ENCODE measurements around the gene BIRC5.
"Not testable (repeated sequence)": the region's sequence is repeated elsewhere in the genome, so short reads cannot be mapped to it uniquely, and the experiment has no call there.

The BIRC5 gene

DNA sequence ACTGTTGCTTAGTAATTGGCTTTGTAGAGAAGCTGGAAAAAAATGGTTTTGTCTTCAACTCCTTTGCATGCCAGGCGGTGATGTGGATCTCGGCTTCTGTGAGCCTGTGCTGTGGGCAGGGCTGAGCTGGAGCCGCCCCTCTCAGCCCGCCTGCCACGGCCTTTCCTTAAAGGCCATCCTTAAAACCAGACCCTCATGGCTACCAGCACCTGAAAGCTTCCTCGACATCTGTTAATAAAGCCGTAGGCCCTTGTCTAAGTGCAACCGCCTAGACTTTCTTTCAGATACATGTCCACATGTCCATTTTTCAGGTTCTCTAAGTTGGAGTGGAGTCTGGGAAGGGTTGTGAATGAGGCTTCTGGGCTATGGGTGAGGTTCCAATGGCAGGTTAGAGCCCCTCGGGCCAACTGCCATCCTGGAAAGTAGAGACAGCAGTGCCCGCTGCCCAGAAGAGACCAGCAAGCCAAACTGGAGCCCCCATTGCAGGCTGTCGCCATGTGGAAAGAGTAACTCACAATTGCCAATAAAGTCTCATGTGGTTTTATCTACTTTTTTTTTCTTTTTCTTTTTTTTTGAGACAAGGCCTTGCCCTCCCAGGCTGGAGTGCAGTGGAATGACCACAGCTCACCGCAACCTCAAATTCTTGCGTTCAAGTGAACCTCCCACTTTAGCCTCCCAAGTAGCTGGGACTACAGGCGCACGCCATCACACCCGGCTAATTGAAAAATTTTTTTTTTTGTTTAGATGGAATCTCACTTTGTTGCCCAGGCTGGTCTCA is 11.2 kb downstream of the BIRC5 start:
- DNase-seq: no peak

- DNase-seq: no peak
These were observed 12.2 kb downstream of the BIRC5 start for GRCh38 chr17:78226055-78226758.

- no peak for DNase-seq
These were observed 12.9 kb downstream of the BIRC5 start for GRCh38 chr17:78226759-78227454.

GRCh38 chr17:78227455-78227916 is 13.4 kb downstream of the BIRC5 start:
- peak; percentile 17 for DNase-seq

GRCh38 chr17:78228176-78228575 is 14.1 kb downstream of the BIRC5 start:
- DNase-seq: no peak

DNA sequence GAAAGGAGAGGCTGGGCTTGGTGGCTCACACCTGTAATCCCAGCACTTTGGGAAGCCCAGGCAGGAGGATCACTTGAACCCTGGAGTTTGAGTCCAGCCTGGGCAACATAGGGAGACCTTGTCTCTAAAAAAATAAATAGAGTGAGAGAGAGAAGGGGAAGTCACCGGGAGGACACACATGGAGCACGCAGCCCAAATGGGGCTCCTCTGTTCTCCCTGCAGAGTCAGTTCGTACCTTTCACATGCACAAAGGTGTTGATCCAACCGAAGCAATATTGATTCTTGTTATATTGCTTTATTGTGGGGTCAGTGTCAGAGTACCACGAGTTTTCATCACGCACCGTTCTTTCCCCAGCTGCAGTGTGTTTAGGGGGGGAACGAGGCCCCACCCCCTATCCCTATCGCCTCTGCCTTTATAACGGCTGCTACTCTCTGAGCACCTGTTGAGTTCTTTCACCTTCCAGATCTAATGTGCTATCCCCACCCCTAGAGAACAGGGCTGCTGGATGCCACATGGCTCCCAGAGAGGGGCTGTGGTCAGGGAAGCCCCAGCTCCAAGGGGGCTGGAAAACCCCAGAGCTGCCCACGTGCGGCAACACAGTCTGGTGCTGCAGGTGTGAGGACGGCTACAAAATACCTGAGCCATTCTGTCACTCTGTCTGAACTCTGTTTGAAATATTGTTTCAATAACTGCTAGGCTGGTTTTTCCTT is 16.4 kb downstream of the BIRC5 start:
- DNase-seq: no peak

GRCh38 chr17:78230996-78231935 is 17.2 kb downstream of the BIRC5 start, which contains the start of gene TMEM235:
Gene TMEM235, plus strand, starts transcription at chr17:78231631. Its CDS starts 393 bp downstream, at chr17:78232024.
- no peak for DNase-seq

GRCh38 chr17:78231991-78232858 is 18.2 kb downstream of the BIRC5 start:
- no peak for DNase-seq

DNA sequence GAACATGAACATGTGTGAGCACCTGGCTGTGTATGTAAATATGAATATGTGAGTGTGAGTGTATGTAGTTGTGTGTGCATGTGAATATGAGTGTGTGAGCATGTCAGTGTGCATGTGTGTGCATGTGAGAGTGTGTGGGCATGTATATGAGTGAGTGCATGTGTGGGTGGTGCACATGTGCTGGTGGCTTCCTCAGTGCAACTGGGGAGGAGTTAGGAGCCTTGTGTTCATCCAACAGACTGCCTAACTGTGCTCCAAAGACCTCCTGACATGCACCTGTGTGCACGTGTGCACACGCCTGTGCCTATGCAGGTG is 18.8 kb downstream of the BIRC5 start:
- no peak for DNase-seq

- DNase-seq: no peak
These were observed 19.6 kb downstream of the BIRC5 start for GRCh38 chr17:78233678-78234077.

- no peak for DNase-seq
These were observed 20.3 kb downstream of the BIRC5 start for GRCh38 chr17:78234261-78234865.

DNA sequence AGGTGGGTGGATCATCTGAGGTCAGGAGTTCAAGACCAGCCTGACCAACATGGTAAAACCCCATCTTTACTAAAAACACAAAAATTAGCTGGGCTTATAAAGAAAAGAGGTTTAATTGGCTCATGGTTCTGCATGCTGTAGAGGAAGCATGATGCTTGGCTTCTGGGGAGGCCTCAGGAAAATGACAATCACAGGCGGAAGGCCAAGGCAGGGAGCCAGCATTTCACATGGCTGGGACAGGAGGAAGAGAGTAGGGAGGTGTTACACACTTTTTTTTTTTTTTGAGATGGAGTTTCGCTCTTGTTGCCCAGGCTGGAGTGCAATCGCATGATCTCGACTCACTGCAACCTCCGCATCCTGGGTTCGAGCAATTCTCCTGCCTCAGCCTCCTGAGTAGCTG is 21.0 kb downstream of the BIRC5 start:
- not testable (repeated sequence) for DNase-seq

GRCh38 chr17:78235885-78236284 is 21.8 kb downstream of the BIRC5 start:
- DNase-seq: no peak

DNA sequence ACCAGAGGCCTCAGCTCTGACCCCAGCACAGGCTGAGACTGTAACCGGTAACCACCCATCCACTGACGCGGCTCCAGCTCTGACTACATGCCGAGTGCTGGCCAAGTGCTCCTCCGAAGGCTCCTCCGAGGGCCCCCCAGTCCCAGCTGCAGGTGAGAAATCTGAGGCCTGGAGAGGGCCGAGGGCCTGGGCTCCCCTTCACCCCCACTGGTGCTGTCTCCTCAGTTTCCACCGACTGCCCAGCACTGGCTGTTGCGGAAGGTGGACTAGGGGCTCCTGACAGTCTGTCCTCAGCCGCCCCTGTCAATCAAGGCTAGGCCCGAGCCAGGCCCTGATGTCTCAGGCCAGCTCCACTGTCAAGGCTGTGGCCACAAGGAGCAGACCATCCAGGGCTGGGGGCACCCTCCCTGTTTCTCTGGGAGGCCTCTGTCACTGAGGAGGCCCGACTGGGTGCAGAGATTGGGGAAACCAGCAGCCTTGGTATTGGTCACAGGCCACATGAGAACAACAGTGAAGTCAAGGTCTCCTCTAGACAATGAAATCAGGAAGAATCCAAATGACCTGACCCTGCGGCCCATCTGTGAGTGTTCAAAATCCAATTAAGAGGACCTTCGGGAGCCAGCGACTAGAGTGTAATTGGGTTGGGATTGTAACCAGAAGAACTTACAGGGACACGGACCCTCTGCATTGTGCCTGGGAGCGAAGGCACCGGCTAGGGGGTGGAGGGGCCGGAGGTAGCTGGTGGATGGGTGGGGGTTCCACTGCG is 22.5 kb downstream of the BIRC5 start:
- DNase-seq: no peak

GRCh38 chr17:78237401-78238012 is 23.5 kb downstream of the BIRC5 start:
- DNase-seq: no peak

DNA sequence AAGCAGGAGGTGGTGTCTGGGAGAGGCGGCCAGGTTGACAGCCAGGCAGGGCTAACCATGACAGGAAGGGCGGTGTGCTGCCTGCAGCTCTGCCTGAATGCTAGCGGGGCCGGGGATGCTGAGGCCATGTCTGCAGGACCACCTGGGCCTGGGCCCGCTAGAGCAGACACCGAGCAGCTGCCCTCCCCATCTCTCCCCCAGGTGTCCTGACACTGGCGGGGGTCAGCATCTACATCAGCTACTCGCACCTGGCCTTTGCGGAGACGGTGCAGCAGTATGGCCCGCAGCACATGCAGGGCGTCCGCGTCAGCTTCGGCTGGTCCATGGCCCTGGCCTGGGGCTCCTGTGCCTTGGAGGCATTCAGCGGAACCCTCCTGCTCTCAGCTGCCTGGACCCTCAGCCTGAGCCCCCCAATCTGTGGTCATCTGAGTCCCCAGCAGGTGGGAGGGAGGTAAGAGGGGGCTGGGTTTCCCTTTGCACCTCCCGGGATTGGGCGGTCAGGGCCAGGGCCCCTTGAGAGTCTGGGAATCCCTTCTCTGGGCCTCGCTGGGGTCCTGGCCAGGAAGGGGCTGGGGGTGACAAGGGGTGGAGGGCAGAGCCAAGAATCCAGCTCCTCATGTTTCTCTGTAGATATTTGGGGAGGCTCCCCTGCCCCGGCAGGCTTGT is 24.9 kb downstream of the BIRC5 start:
- no peak for DNase-seq

DNA sequence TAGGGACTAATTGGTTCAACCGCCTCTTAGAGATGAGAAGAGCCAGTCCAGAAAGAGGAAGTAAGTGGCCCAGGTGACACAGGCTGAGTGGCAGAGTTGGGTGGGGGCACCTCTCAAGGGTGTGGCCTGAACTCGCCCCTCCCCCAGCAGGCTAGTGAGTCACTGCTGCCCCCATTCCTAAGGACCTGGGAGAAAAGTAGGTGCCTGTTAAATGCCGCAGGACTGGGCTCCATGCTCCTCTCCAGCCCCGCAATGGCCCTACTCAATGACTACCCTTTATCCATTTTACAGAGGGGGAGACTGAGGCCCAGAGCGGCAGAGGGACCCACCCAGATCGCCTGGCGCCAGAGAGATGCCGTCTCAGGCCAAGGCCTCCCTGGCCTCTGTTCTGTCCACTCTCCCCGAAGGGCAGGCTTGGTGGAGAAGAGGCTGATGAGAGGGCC is 25.5 kb downstream of the BIRC5 start:
- DNase-seq: no peak

DNA sequence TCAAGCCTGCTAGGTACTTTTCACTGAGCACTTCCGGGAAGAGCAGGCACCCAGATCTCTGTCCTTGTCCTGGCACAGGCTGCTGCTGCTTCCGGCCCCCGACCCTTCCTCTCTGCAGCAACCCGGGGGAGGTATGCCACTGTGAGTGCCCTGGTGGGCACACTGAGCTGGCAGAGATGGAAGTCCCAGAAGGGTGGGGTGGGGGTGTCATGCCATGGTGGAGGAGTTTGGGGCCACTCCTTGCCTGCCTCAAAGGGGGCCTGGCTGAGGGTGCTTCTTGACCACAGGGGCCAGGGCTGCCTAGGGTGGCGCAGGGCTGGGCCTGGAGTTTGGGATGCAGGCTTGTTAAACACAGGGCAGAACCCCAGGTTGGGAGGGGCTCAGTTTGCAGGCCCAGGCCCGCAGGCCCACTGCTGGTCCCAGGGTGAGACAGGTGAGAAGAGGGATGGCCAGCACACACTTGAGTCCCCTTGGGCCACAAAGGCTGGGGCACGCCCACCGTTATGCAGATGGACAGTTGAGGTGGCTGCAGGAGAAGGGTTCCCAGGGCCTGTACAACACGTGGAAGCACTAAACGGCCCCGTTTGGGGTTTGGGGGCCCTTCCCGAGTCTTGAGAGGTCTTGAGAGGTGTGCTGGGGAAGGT is 26.1 kb downstream of the BIRC5 start:
- DNase-seq: no peak

Data from fibroblast of skin of scalp (primary cell).